AG04450 (cell line): Measurements from ENCODE around the gene ZIC3. TPM values are rescaled to one million over a fixed set of nuclear protein-coding genes. Genes with fewer than 3 reads are reported as not detected.

Experiments
- CTCF ChIA-PET: fragments of 300-600, 350-600 bp; formaldehyde crosslinking; extraction: SDS; loops from one replicate; lab custom pipeline; 2022; ENCODE audit warnings: antibody characterized with exemption, inconsistent platforms; lab: Charles Lee
- POLR2A ChIA-PET: fragments of 350-600 bp; formaldehyde crosslinking; extraction: SDS; loops from one replicate; lab custom pipeline; 2021; ENCODE audit warnings: antibody characterized with exemption, inconsistent platforms; lab: Yijun Ruan, JAX
- DNase-seq: peaks from one replicate; pipeline ENCODE4 v3.0.0-alpha.2; 2011; ENCODE audit warnings: low read depth, low spot score
- H3K27ac ChIP-seq: one replicate; pipeline ENCODE4 v1.5.1; 2012; ENCODE audit warnings: low read depth, low read length, control low read depth
- H3K27me3 ChIP-seq: one replicate; pipeline ENCODE4 v1.6.0; 2012; ENCODE audit warnings: low read length; ENCODE audit not compliant: control insufficient read depth, insufficient read depth
- H3K4me3 ChIP-seq: 2 replicates; pipeline ENCODE4 v1.5.1; 2011; ENCODE audit warnings: mild to moderate bottlenecking, low read depth, low read length, control low read depth
- H3K9me3 ChIP-seq: 2 replicates; pipeline ENCODE4 v1.5.1; 2012; ENCODE audit warnings: low read length; ENCODE audit not compliant: control insufficient read depth, insufficient read depth
- polyA plus RNA-seq: library from polyadenylated mRNA; depleted of rRNA; stranded (reverse); fragments of >200 nt; gene quantifications from 2 replicates; pipeline ENCODE4 v1.2.3, GENCODE V29; 2011
- TF ChIP-seq, protein P1 (sequence below): IDR thresholded peaks from 2 replicates; pipeline ENCODE4 v1.5.1; 2011; ENCODE audit warnings: low read depth, low read length, control low read depth, inconsistent platforms

Gene ZIC3
- polyA plus RNA-seq, 1 experiment, result not detected

DNA sequence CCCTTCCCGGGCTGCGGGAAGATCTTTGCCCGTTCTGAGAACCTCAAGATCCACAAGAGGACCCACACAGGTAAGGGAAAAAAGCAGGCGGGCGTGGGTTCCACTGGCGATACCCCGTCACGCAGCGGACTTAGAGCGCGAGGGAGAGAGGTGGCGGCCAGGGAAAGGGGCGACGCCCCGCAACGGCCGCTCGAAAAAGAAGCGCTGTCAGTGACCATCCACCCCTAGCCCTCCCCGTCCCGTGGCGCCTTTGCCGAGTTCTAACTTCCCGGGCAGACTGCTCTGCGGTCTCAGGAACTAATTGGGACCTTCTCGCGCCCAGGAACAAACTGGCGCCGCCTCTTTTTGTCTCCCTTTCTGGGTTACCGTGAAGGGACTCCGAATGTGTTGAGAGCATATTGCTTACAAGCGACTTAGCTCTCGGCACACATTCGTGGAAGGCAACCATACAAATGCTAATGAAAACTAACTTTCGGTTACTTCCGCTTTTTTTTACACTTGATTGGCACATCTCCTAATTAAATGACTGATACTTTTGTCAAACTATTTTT is 1.8 kb downstream of the ZIC3 start:
- no peak for DNase-seq
- H3K27ac ChIP-seq, result no peak overlapping the region
- H3K27me3 ChIP-seq, result peaks cover 27% of the 10 kb centered on the region
- no peak overlapping the region for H3K4me3 ChIP-seq
- TF ChIP-seq, protein P1, sequence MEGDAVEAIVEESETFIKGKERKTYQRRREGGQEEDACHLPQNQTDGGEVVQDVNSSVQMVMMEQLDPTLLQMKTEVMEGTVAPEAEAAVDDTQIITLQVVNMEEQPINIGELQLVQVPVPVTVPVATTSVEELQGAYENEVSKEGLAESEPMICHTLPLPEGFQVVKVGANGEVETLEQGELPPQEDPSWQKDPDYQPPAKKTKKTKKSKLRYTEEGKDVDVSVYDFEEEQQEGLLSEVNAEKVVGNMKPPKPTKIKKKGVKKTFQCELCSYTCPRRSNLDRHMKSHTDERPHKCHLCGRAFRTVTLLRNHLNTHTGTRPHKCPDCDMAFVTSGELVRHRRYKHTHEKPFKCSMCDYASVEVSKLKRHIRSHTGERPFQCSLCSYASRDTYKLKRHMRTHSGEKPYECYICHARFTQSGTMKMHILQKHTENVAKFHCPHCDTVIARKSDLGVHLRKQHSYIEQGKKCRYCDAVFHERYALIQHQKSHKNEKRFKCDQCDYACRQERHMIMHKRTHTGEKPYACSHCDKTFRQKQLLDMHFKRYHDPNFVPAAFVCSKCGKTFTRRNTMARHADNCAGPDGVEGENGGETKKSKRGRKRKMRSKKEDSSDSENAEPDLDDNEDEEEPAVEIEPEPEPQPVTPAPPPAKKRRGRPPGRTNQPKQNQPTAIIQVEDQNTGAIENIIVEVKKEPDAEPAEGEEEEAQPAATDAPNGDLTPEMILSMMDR, result no peak
- peaks cover 3% of the 10 kb centered on the region; the same call in 1 of the 2 replicates for H3K9me3 ChIP-seq
- ChIA-PET CTCF (no interaction called here), POLR2A (no interaction called here)

DNA sequence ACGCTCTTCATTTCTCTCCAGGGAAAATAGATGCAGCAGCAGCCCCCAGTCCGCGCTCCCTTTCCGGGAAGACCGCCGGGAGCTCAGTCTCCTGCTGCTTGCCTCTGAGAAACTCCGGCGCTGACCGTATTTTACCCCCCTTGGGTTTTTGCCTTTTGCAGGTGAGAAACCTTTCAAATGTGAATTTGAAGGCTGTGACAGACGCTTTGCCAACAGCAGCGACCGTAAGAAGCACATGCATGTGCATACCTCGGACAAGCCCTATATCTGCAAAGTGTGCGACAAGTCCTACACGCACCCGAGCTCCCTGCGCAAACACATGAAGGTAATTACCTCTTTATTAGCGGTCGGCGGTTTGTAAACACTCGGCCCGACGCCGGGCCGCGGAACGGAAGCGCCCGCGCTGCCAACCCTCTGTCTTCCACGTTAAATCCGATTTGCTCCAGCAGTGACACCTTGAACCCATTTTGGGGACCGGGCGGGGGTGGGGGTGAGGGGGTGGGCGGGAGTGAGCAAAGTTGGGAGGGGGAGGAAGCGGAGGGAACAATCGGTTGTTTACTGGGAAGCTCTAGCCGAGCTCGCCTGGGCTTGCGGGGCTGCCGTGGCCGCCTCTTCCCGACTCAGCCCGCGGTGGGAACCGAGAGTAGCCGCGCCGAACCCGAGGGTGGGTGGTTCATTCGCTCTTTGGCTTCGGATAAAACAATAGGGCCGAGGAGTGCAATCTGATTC is 3.0 kb downstream of the ZIC3 start:
- H3K4me3 ChIP-seq, result no peak overlapping the region
- TF ChIP-seq, protein P1, result no peak
- H3K27ac ChIP-seq, result no peak overlapping the region
- H3K27me3 ChIP-seq, result peaks cover 27% of the 10 kb centered on the region
- DNase-seq, result no peak
- ChIA-PET CTCF (no interaction called here), POLR2A (no interaction called here)
- H3K9me3 ChIP-seq, result peaks cover 3% of the 10 kb centered on the region; the same call in 1 of the 2 replicates

DNA sequence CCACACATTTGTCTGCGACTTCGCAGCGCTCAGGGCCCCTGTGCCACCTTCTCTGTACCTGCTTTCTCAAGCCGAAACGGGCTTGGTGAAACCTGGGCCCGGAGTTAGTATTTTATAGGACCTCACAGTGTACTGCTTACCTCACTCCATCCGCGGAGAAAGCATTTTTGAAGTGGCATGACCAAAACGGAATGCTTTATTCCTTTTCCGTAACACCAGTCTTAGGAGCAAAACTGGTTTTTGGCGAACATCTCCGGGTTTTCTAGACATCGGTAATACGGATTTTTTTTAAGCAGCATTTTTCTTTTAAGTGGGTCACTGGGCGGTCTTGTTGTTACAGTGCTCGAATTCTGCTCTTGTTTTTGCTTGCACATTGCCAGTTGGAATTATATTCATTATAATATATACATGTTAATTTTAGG is 3.6 kb downstream of the ZIC3 start:
- Histone ChIP-seq H3K27ac (no peak overlapping the region), H3K4me3 (no peak overlapping the region), H3K27me3 (peaks cover 27% of the 10 kb centered on the region), H3K9me3 (peaks cover 3% of the 10 kb centered on the region; the same call in 1 of the 2 replicates)
- DNase-seq, result no peak
- CTCF ChIA-PET, result no interaction called here
- POLR2A ChIA-PET, result no interaction called here
- TF ChIP-seq, protein P1, result no peak

DNA sequence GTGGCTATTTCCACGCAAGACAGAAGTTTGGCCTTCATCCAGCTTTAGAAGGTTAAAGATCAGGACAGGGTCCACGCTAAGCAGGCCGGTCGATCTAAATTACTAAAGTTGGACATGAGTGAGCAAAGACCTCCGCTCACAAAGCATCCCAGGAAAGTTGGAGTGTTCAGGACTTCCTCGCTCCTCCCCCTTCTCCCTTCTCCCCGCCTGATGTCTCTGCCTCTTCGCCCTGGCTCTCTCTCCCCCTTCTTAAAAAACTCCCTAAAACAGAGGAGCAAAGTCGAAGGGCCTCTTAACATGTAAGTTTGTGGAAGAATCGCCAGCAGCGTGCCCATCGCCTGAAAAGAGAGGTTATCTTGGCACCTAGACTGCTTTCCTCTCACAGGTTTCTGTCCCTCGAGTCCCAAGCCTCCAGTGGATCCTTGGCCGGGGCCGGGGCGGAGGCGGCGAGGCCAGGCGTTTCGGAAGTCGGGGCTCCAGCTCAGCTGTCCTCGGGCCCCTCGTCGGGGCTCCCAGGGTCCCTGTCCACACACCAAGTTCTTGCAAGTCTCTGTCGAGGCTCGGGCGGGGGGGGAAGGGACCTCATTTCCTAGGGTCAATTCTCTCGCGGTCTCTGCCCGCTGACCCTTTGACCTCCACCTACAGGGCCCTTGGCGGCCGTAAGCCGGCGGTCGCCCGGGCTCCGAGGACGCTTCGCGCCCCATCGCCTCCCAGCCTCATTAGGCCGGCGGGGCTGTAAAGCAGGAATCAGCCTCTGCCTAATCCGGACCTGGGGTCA is 7.6 kb downstream of the ZIC3 start:
- DNase-seq, result no peak

More for the DNA sequence above, 7.6 kb downstream of the ZIC3 start:
- H3K9me3 ChIP-seq, result no peaks in the 10 kb centered on the region; the same call in 1 of the 2 replicates
- TF ChIP-seq, protein P1, result no peak
- H3K27me3 ChIP-seq, result peaks cover 7% of the 10 kb centered on the region
- H3K4me3 ChIP-seq, result no peak overlapping the region
- H3K27ac ChIP-seq, result no peak overlapping the region
- ChIA-PET CTCF (no interaction called here), POLR2A (no interaction called here)
